H1 (cell line): ENCODE results near the gene SLC25A34.

Experiments used
- CREB1 ChIP-seq: IDR thresholded peaks from 2 replicates; pipeline ENCODE4 v1.6.1; 2012; ENCODE audit warnings: inconsistent platforms
- EZH2 ChIP-seq: fragments of 200-600 bp; sonication (generic); IDR thresholded peaks from 2 replicates; pipeline ENCODE4 v1.7.1; 2012; ENCODE audit warnings: low read depth, mild to moderate bottlenecking, moderate library complexity, low read length, inconsistent platforms; ENCODE audit not compliant: severe bottlenecking
- RBBP5 ChIP-seq: IDR thresholded peaks from 2 replicates; pipeline ENCODE4 v1.7.1; 2012; ENCODE audit warnings: low read depth, mild to moderate bottlenecking, inconsistent platforms, low read length, moderate library complexity, borderline replicate concordance
- SIRT6 ChIP-seq: IDR thresholded peaks from one replicate; pipeline ENCODE4 v1.7.1; 2012; ENCODE audit warnings: low read length, inconsistent platforms
- SP1 ChIP-seq: IDR thresholded peaks from 2 replicates; pipeline ENCODE4 v1.6.1; 2011; ENCODE audit warnings: low read depth, low read length
- TF ChIP-seq, protein P1 (sequence below), 3 experiments: IDR thresholded peaks; 1 replicate in 2 of 3; 2 replicates in 1 of 3; pipeline versions ENCODE4 v1.5.1 to v1.6.1; 2011; ENCODE audit warnings: low read length in 3 of 3, mild to moderate bottlenecking in 3 of 3, inconsistent platforms in 2 of 3, low read depth in 1 of 3, moderate library complexity in 1 of 3; ENCODE audit not compliant: insufficient read depth in 1 of 3; ENCODE audit errors: control extremely low read depth in 1 of 3

DNA sequence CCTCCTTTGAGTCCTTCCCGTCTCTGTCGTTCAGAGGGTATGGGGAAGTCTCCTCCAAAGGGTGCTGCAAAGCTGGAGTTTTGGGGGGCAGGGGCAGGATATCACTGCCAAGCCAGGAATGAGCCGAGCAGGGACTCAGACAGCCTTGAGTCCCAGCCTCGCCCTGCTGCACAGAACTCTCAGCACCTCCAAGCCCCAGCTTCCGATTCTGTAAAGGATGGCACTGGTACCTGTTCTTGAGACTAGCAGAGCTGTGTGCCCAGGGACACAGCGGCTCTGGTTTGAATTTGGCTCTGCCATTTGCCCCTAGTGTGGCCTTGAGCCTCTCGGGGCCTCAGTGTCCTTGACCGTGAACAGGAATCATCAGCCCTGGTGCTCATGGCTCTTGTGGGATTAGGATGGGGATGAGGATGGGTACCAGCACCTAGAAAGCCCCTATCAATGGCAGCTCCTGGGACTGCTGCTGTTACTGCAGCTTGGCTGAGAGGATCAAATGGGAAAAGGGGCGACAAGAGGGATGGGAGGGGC is 21.0 kb downstream of the SLC25A34 start:
- TF ChIP-seq RBBP5 (no peak), CREB1 (no peak), EZH2 (no peak), SP1 (no peak), SIRT6 (no peak)
- TF ChIP-seq, protein P1, sequence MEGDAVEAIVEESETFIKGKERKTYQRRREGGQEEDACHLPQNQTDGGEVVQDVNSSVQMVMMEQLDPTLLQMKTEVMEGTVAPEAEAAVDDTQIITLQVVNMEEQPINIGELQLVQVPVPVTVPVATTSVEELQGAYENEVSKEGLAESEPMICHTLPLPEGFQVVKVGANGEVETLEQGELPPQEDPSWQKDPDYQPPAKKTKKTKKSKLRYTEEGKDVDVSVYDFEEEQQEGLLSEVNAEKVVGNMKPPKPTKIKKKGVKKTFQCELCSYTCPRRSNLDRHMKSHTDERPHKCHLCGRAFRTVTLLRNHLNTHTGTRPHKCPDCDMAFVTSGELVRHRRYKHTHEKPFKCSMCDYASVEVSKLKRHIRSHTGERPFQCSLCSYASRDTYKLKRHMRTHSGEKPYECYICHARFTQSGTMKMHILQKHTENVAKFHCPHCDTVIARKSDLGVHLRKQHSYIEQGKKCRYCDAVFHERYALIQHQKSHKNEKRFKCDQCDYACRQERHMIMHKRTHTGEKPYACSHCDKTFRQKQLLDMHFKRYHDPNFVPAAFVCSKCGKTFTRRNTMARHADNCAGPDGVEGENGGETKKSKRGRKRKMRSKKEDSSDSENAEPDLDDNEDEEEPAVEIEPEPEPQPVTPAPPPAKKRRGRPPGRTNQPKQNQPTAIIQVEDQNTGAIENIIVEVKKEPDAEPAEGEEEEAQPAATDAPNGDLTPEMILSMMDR (IDR thresholded peaks at IDR 0.05; ENCODE audit: control extremely low read depth in 1 of 3, insufficient read depth in 1 of 3, low read depth in 1 of 3, low read length in 3 of 3) = no peak
